Astrocyte of the cerebellum (primary cell): Measurements from ENCODE around the gene PSPC1.

Experiments used
- DNase-seq: peaks from one replicate; pipeline ENCODE4 v3.0.0-alpha.2; 2011; ENCODE audit warnings: low read depth
- H3K4me3 ChIP-seq: 2 replicates; pipeline ENCODE4 v1.5.1; 2011; ENCODE audit warnings: mild to moderate bottlenecking, low read depth, low read length, moderate library complexity
- CTCF ChIP-seq: IDR thresholded peaks from 2 replicates; pipeline ENCODE4 v1.5.1; 2012; ENCODE audit warnings: low read length, low read depth, moderate library complexity, mild to moderate bottlenecking; ENCODE audit errors: missing control alignments
- in situ Hi-C: cut with HindIII; loops from 2 replicates; pipeline ENCODE4 v1.10.0; 2017; ENCODE audit warnings: low sequenced_read_pairs

Gene PSPC1

DNA sequence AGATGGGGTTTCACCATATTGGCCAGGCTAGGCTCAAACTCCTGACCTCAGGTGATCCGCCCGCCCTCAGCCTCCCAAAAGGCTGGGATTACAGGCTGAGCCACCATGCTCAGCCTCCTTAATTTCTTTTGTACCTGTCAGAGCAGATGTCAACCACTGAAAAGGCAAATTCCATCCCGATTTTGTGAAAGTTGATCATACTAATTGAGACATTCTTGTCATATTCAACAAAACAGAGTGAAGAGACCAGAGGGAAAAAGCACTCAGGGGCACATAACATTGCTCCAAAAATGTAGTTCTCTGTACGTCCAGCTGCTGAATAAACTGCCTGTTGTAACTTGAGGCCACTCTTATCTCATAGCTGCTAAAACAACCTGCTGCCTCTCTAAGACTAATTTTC, 27.4 kb upstream of the PSPC1 start:
- DNase-seq = no peak
- H3K4me3 ChIP-seq = no peak overlapping the region
- in situ Hi-C loops = no loop called here
- no peak for TF ChIP-seq CTCF

GRCh38 chr13:19805765-19806164, 23.0 kb upstream of the PSPC1 start:
- TF ChIP-seq CTCF = no peak
- no peak overlapping the region for H3K4me3 ChIP-seq
- no peak for DNase-seq
- in situ Hi-C loops = no loop called here

DNA sequence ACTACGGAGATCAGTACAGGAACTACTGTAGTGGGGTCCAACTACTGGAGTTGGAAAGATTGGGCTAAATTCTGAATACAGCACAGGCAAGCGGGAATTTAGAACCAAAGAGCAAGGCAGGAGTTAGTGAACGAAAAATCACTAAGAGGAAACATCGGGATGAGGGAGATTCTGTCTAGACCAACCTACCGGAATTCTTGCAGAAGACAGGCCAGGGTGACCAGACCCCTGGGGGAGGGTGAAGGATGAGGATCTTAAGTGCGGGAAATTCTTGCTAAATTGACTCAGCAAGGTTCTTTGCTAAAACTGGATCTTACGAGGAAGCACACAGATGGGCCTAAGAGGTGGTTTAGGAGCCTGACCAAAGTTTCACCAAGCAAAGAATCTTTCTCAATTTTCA, 13.2 kb upstream of the PSPC1 start:
- DNase-seq = no peak
- in situ Hi-C loops = no loop called here
- no peak overlapping the region for H3K4me3 ChIP-seq
- TF ChIP-seq CTCF = no peak

DNA sequence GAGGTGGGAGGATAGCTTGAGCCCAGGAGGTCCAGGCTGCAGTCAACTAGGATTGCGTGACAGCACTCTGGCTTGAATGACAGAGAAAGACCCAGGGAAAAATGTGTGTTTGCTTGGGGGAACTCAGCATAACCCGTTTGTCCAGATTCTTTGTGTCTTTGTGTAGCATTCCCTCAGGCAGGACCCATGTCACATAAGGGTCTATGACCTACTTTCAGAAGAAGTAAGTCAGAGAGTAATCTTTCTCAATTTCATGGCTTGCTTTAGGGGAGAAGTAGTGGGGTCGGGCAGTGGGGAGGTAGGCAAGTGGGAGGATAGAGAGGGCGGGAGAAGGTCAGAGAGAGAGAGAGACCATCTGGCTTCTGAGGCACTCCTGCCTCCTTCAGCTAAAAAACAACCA, 11.9 kb upstream of the PSPC1 start:
- DNase-seq = no peak
- no peak overlapping the region for H3K4me3 ChIP-seq
- in situ Hi-C loops = no loop called here
- TF ChIP-seq CTCF = no peak

- no peak for DNase-seq
- H3K4me3 ChIP-seq = no peak overlapping the region
- in situ Hi-C loops = no loop called here
- TF ChIP-seq CTCF = no peak
Observed at GRCh38 chr13:19791953-19792537, 9.3 kb upstream of the PSPC1 start.

GRCh38 chr13:19782049-19782726, 557 bp downstream of the PSPC1 start:
- H3K4me3 ChIP-seq = peak overlapping the region; percentile 96
- in situ Hi-C loops = no loop called here
- DNase-seq = no peak
- no peak for TF ChIP-seq CTCF
